Endothelial cell of umbilical vein (primary cell): Measurements from ENCODE around the gene ZDHHC13. TPM values are rescaled to one million over a fixed set of nuclear protein-coding genes. Genes with fewer than 3 reads are reported as not detected.

Experiments used
- BruUV-seq: library from RNA; stranded (reverse); fragments of 400-500 nt; replicated peaks from 2 replicates; lab custom pipeline; 2021; lab: Mats Ljungman, UMichigan
- CTCF ChIA-PET: fragments of 300-600, 350-600 bp; sonication (Branson Sonifier 250); formaldehyde crosslinking; loops from one replicate; lab custom pipeline; 2021; ENCODE audit warnings: antibody characterized with exemption, inconsistent platforms; lab: Charles Lee
- POLR2A ChIA-PET: fragments of 300-600, 350-600 bp; sonication (Branson Sonifier 250); formaldehyde crosslinking; loops from one replicate; lab custom pipeline; 2021; ENCODE audit warnings: antibody characterized with exemption, inconsistent platforms; lab: Charles Lee
- DNase-seq: peaks from one replicate; pipeline ENCODE4 v3.0.0-alpha.2; 2011; ENCODE audit warnings: low read depth, low spot score
- FAIRE-seq: peaks from 2 replicates; lab custom pipeline; 2011; peaks lifted over from hg19 to GRCh38; lab: Jason Lieb, UNC
- H2AFZ ChIP-seq: 2 replicates; pipeline ENCODE4 v1.6.0; 2012; ENCODE audit warnings: low read depth, low read length, control low read depth, inconsistent platforms
- H3K27ac ChIP-seq: 2 replicates; pipeline ENCODE4 v1.5.1; 2011; ENCODE audit warnings: low read depth, mild to moderate bottlenecking, control low read depth, low read length, moderate library complexity; ENCODE audit not compliant: insufficient read depth
- H3K27me3 ChIP-seq, 2 experiments: 2 replicates each; pipeline versions ENCODE4 v1.6.0 to v1.6.1; 2011; ENCODE audit warnings: low read length in 2 of 2, mixed read lengths in 1 of 2; ENCODE audit not compliant: control insufficient read depth in 2 of 2, insufficient read depth in 2 of 2
- H3K36me3 ChIP-seq, 2 experiments: 2 replicates in 1 of 2; 3 replicates in 1 of 2; pipeline ENCODE4 v1.5.1; 2011; ENCODE audit warnings: low read length in 2 of 2, mild to moderate bottlenecking in 1 of 2, moderate library complexity in 1 of 2; ENCODE audit not compliant: control insufficient read depth in 2 of 2, insufficient read depth in 2 of 2; ENCODE audit errors: extremely low read depth in 1 of 2
- H3K4me1 ChIP-seq: 3 replicates; pipeline ENCODE4 v1.5.1; 2011; ENCODE audit warnings: mild to moderate bottlenecking, low read length; ENCODE audit not compliant: control insufficient read depth, insufficient read depth; ENCODE audit errors: extremely low read depth
- H3K4me2 ChIP-seq: 2 replicates; pipeline ENCODE4 v1.6.1; 2011; ENCODE audit warnings: low read length, control low read depth, mixed read lengths; ENCODE audit not compliant: insufficient read depth
- H3K4me3 ChIP-seq, 3 experiments: fragments of 200-600 bp in 1 of 3; sonication (generic), shearing (Covaris generic) in 1 of 3; replicated peaks in 1 of 3; 2 replicates each; pipeline ENCODE4 v1.5.1; 2011 to 2016; ENCODE audit warnings: control low read depth in 3 of 3, low read length in 3 of 3, mild to moderate bottlenecking in 2 of 3, inconsistent platforms in 1 of 3, low read depth in 1 of 3, moderate library complexity in 1 of 3; ENCODE audit not compliant: insufficient read depth in 1 of 3
- H3K79me2 ChIP-seq: 2 replicates; pipeline ENCODE4 v1.6.0; 2012; ENCODE audit warnings: low read length, inconsistent platforms; ENCODE audit not compliant: control insufficient read depth, insufficient read depth
- H3K9ac ChIP-seq: replicated peaks from 2 replicates; pipeline ENCODE3; 2011; ENCODE audit warnings: low read length, control low read depth; ENCODE audit not compliant: insufficient read depth; ENCODE audit errors: extremely low read depth
- H3K9me1 ChIP-seq: replicated peaks from 3 replicates; pipeline ENCODE4 v1.6.0; 2011; ENCODE audit warnings: mild to moderate bottlenecking, low read length; ENCODE audit not compliant: control insufficient read depth, insufficient read depth; ENCODE audit errors: extremely low read depth
- H3K9me3 ChIP-seq: replicated peaks from 2 replicates; pipeline ENCODE4 v1.5.1; 2012; ENCODE audit warnings: low read length, inconsistent platforms; ENCODE audit not compliant: control insufficient read depth, insufficient read depth
- H4K20me1 ChIP-seq: replicated peaks from 2 replicates; pipeline ENCODE3; 2011; ENCODE audit warnings: mild to moderate bottlenecking, low read length; ENCODE audit not compliant: control insufficient read depth, insufficient read depth; ENCODE audit errors: extremely low read depth
- EZH2 ChIP-seq: IDR thresholded peaks from 2 replicates; pipeline ENCODE4 v1.6.1; 2012; ENCODE audit warnings: borderline replicate concordance, low read depth, mild to moderate bottlenecking, moderate library complexity, low read length, inconsistent platforms; ENCODE audit not compliant: severe bottlenecking
- POLR2AphosphoS5 ChIP-seq: IDR thresholded peaks from 2 replicates; pipeline ENCODE4 v1.6.1; 2012; ENCODE audit warnings: low read depth, mild to moderate bottlenecking, control low read depth, low read length, moderate library complexity; ENCODE audit not compliant: insufficient read depth
- dilution Hi-C: fragments of 300-500 bp; cut with MboI; formaldehyde crosslinking; loops from one replicate; pipeline ENCODE4 v1.15.0; 2019; ENCODE audit warnings: low sequenced_read_pairs; ENCODE audit not compliant: extremely low pct_ligation_motif_present
- intact Hi-C: fragments of 100-400 bp; cut with micrococcal nuclease; formaldehyde crosslinking; loops from one replicate; pipeline ENCODE4 v1.10.0; 2022
- polyA plus RNA-seq, 4 experiments: library from polyadenylated mRNA; depleted of rRNA in 3 of 4; stranded (reverse) in 3 of 4; unstranded in 1 of 4; fragments of >200 nt; gene quantifications; 2 replicates each; pipeline versions ENCODE4 v1.2.1 to v1.2.3, GENCODE V29; 2011 to 2012; ENCODE audit warnings: missing spikeins in 1 of 4
- total RNA-seq: library from RNA; stranded (reverse); gene quantifications from 2 replicates; pipeline ENCODE4 v1.2.3, GENCODE V29; 2021
- TF ChIP-seq, protein P1 (sequence below), 2 donors: IDR thresholded peaks; 1 replicate in 1 of 2; 2 replicates in 1 of 2; pipeline ENCODE4 v1.5.1; 2011; ENCODE audit warnings: low read length in 2 of 2, mild to moderate bottlenecking in 2 of 2, moderate library complexity in 2 of 2, control low read depth in 1 of 2, inconsistent platforms in 1 of 2, low read depth in 1 of 2; ENCODE audit not compliant: insufficient read depth in 1 of 2; ENCODE audit errors: extremely low read depth in 1 of 2
- TF ChIP-seq, protein P2 (sequence below): IDR thresholded peaks from 2 replicates; pipeline ENCODE4 v1.6.1; 2011; ENCODE audit not compliant: insufficient read depth, insufficient read length

The ZDHHC13 gene
- total and polyA plus RNA-seq, 2 donors (not counting 3 experiments of a cell fraction or from before 2014, with no cell fraction given) = 37.4 to 52.9 TPM

DNA sequence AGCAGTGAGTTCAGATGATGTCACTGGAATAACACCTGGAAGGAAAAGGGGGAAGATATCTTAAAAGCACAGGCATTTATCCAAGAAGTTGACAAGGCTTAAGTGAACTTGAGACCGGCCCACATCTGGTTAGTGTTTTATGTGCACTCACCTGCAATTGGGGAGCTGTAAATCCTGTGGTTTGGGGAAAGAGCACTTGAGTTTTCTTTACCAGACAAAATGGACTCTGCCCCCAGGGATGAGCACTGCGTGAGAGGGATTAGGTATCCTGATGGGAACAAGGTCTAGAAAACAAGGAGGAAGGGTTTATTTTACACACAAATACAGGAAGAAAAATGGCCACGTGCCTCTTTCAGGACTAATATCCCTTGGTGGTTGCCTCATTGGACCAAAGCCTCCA lies 108.6 kb downstream of the ZDHHC13 start:
- no peak overlapping the region for H2AFZ ChIP-seq
- H4K20me1 ChIP-seq = no peaks in the 10 kb centered on the region
- no TSS peak for BruUV-seq
- POLR2A ChIA-PET = no interaction called here
- intact Hi-C loops (no loop called here), dilution Hi-C loops (no loop called here)
- peaks cover 5% of the 10 kb centered on the region for H3K4me1 ChIP-seq
- no peak overlapping the region for H3K27ac ChIP-seq
- H3K79me2 ChIP-seq = no peaks in the 10 kb centered on the region
- no peaks in the 10 kb centered on the region for H3K9me1 ChIP-seq
- TF ChIP-seq EZH2 (no peak), POLR2AphosphoS5 (no peak)
- TF ChIP-seq, protein P1, sequence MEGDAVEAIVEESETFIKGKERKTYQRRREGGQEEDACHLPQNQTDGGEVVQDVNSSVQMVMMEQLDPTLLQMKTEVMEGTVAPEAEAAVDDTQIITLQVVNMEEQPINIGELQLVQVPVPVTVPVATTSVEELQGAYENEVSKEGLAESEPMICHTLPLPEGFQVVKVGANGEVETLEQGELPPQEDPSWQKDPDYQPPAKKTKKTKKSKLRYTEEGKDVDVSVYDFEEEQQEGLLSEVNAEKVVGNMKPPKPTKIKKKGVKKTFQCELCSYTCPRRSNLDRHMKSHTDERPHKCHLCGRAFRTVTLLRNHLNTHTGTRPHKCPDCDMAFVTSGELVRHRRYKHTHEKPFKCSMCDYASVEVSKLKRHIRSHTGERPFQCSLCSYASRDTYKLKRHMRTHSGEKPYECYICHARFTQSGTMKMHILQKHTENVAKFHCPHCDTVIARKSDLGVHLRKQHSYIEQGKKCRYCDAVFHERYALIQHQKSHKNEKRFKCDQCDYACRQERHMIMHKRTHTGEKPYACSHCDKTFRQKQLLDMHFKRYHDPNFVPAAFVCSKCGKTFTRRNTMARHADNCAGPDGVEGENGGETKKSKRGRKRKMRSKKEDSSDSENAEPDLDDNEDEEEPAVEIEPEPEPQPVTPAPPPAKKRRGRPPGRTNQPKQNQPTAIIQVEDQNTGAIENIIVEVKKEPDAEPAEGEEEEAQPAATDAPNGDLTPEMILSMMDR (IDR thresholded peaks at IDR 0.05; ENCODE audit: extremely low read depth in 1 of 2, insufficient read depth in 1 of 2, low read depth in 1 of 2, low read length in 2 of 2) = no peak
- TF ChIP-seq, protein P2, sequence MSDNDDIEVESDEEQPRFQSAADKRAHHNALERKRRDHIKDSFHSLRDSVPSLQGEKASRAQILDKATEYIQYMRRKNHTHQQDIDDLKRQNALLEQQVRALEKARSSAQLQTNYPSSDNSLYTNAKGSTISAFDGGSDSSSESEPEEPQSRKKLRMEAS = no peak
- no peak overlapping the region for H3K9ac ChIP-seq
- H3K36me3 ChIP-seq = peaks cover 8 to 16% of the 10 kb centered on the region in 2 experiments
- no peaks in the 10 kb centered on the region for H3K27me3 ChIP-seq
- no peak overlapping the region for H3K4me2 ChIP-seq
- H3K9me3 ChIP-seq = no peaks in the 10 kb centered on the region
- CTCF ChIA-PET = interaction anchor here (0.7 kb wide), 1 partner anchor 10 kb away, joined by 3 read pairs; no protein-coding TSS in a partner anchor
- FAIRE-seq (no peak), DNase-seq (no peak)
- no peak overlapping the region for H3K4me3 ChIP-seq

Other genes starting within 250 kb of the ZDHHC13 start
- gene MRGPRX1, start 177.8 kb upstream of the ZDHHC13 start, total RNA-seq = not detected in 2 replicates
- not detected in 2 replicates for gene MRGPRX1, start 177.8 kb upstream of the ZDHHC13 start, polyA plus RNA-seq
- gene MRGPRX2, start 56.5 kb upstream of the ZDHHC13 start, total RNA-seq = not detected in 2 replicates
- not detected in 2 replicates for gene MRGPRX2, start 56.5 kb upstream of the ZDHHC13 start, polyA plus RNA-seq
- not detected in 2 replicates for gene CSRP3, start 84.8 kb downstream of the ZDHHC13 start, total RNA-seq
- gene CSRP3, start 84.8 kb downstream of the ZDHHC13 start, polyA plus RNA-seq = not detected in 2 replicates
- gene E2F8, start 123.8 kb downstream of the ZDHHC13 start, total RNA-seq = 16.5 and 19.1 TPM in 2 replicates
- 6.0 and 6.5 TPM in 2 replicates for gene E2F8, start 123.8 kb downstream of the ZDHHC13 start, polyA plus RNA-seq